GM23338 (cell line): ENCODE results near the gene SLC37A2. TPM values are rescaled to one million over a fixed set of nuclear protein-coding genes. Genes with fewer than 3 reads are reported as not detected.

Experiments
- ATAC-seq: fragments of 200-7000 bp; cut with Tn5 transposase; 3 replicates; pipeline ENCODE4 v1.9.1; 2020
- DNase-seq: peaks from one replicate; pipeline ENCODE4 v3.0.0-alpha.2; 2015; ENCODE audit warnings: low spot score
- H2AFZ ChIP-seq: fragments of 200-600 bp; sonication (generic); 2 replicates; pipeline ENCODE4 v1.8.0; 2016; ENCODE audit warnings: antibody characterized with exemption, mild to moderate bottlenecking, moderate library complexity
- H3F3A ChIP-seq: fragments of 200-600 bp; sonication (generic); replicated peaks from 2 replicates; pipeline ENCODE4 v1.8.0; 2017; ENCODE audit warnings: antibody characterized with exemption, mixed run types, low read depth
- H3K27ac ChIP-seq: fragments of 200-600 bp; sonication (generic); 2 replicates; pipeline ENCODE4 v1.6.1; 2016; ENCODE audit warnings: low read depth
- H3K27me3 ChIP-seq: fragments of 200-600 bp; sonication (generic); 2 replicates; pipeline ENCODE4 v1.8.0; 2016; ENCODE audit warnings: mild to moderate bottlenecking, mixed run types, moderate library complexity; ENCODE audit not compliant: insufficient read depth
- H3K36me3 ChIP-seq: fragments of 200-600 bp; sonication (generic); 2 replicates; pipeline ENCODE4 v1.8.0; 2016; ENCODE audit warnings: mild to moderate bottlenecking; ENCODE audit not compliant: insufficient read depth
- H3K4me1 ChIP-seq: fragments of 200-600 bp; sonication (generic); 2 replicates; pipeline ENCODE4 v1.8.0; 2016; ENCODE audit warnings: mild to moderate bottlenecking, moderate library complexity; ENCODE audit not compliant: insufficient read depth
- H3K4me2 ChIP-seq: fragments of 200-600 bp; sonication (generic); 2 replicates; pipeline ENCODE4 v1.7.1; 2017; ENCODE audit warnings: mixed run types
- H3K4me3 ChIP-seq: fragments of 200-600 bp; sonication (generic); 2 replicates; pipeline ENCODE4 v1.6.1; 2016; ENCODE audit warnings: mixed run types
- H3K79me2 ChIP-seq: fragments of 200-600 bp; sonication (generic); replicated peaks from 2 replicates; pipeline ENCODE4 v1.8.0; 2017; ENCODE audit warnings: mild to moderate bottlenecking; ENCODE audit not compliant: insufficient read depth
- H3K9me2 ChIP-seq: fragments of 200-600 bp; sonication (generic); 2 replicates; pipeline ENCODE4 v1.8.0; 2017; ENCODE audit not compliant: insufficient read depth
- H4K20me1 ChIP-seq: fragments of 200-600 bp; sonication (generic); replicated peaks from 2 replicates; pipeline ENCODE4 v1.8.0; 2017; ENCODE audit warnings: mild to moderate bottlenecking; ENCODE audit not compliant: insufficient read depth
- H3K27ac Mint-ChIP-seq: 2 replicates; pipeline ENCODE4 v1.8.0; 2020; ENCODE audit warnings: inconsistent platforms, mild to moderate bottlenecking, moderate library complexity, mixed read lengths
- H3K27me3 Mint-ChIP-seq: 3 replicates; pipeline ENCODE4 v1.8.0; 2022; ENCODE audit warnings: low read depth, mild to moderate bottlenecking, moderate library complexity, mixed read lengths, inconsistent platforms; ENCODE audit not compliant: insufficient read depth, poor library complexity
- H3K36me3 Mint-ChIP-seq: 3 replicates; pipeline ENCODE4 v1.8.0; 2021; ENCODE audit warnings: low read depth, mild to moderate bottlenecking, inconsistent platforms, moderate library complexity, mixed read lengths
- H3K4me1 Mint-ChIP-seq: 3 replicates; pipeline ENCODE4 v1.8.0; 2020; ENCODE audit warnings: mild to moderate bottlenecking, inconsistent platforms, mixed read lengths
- H3K4me3 Mint-ChIP-seq: 3 replicates; pipeline ENCODE4 v1.8.0; 2021; ENCODE audit warnings: moderate library complexity, mild to moderate bottlenecking, inconsistent platforms, mixed read lengths
- H3K9me3 Mint-ChIP-seq: 3 replicates; pipeline ENCODE4 v1.8.0; 2020; ENCODE audit warnings: moderate library complexity, mild to moderate bottlenecking, inconsistent platforms, mixed read lengths
- STAT1 ChIP-seq: IDR thresholded peaks from one replicate; pipeline ENCODE4 v1.6.1; 2016; ENCODE audit warnings: antibody characterized with exemption; ENCODE audit not compliant: unreplicated experiment
- ZNF114 ChIP-seq: fragments of 250-450 bp; sonication (Bioruptor Pico); IDR thresholded peaks from 2 replicates; pipeline ENCODE4 v1.5.0; 2020; ENCODE audit warnings: mild to moderate bottlenecking, moderate library complexity
- polyA plus RNA-seq: library from polyadenylated mRNA; unstranded; fragments of >200 nt; fragmentation: Nextera tagmentation; extraction: Ambion mirVana; gene quantifications from 2 replicates; pipeline ENCODE4 v1.2.1, GENCODE V29; 2016
- total RNA-seq: library from RNA; depleted of rRNA; stranded (reverse); fragments of >200 nt; shearing (Covaris generic); gene quantifications from 2 replicates; pipeline ENCODE4 v1.2.3, GENCODE V29; 2014
- TF ChIP-seq, protein P1 (sequence below): IDR thresholded peaks from one replicate; pipeline ENCODE4 v1.6.1; 2018; ENCODE audit warnings: antibody characterized with exemption; ENCODE audit not compliant: unreplicated experiment
- TF ChIP-seq, protein P2 (sequence below), 2 experiments: fragments of 200-600 bp in 1 of 2; sonication (generic) in 1 of 2; conservative IDR thresholded peaks; 2 replicates each; pipeline versions ENCODE4 v1.5.1 to v1.6.1; 2016 to 2017; ENCODE audit warnings: antibody characterized with exemption in 2 of 2, low read depth in 2 of 2, mild to moderate bottlenecking in 2 of 2, moderate library complexity in 1 of 2

The SLC37A2 gene
- total and polyA plus RNA-seq, 2 experiments from 2014 or later = 0.40 to 1.6 TPM

DNA sequence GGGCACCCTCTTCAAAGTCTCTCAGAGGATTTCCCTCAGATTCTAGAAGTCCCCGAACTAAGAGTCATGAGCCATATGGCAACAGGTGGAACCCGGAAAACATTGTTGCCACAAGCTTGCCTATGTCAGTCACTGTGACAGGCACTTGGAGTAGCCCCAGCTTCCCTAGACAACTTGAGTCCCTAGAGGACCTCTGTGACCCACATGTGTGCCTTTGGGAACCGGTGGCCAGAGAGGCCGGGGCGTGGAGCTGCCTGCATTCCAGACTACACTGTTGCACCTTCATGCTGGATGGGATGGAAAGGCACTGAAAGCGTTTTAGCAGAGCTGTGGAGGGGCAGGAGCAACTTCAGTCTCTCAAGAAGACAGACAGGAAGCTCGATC, 12.1 kb downstream of the SLC37A2 start (continued):
- TF ChIP-seq, protein P1, sequence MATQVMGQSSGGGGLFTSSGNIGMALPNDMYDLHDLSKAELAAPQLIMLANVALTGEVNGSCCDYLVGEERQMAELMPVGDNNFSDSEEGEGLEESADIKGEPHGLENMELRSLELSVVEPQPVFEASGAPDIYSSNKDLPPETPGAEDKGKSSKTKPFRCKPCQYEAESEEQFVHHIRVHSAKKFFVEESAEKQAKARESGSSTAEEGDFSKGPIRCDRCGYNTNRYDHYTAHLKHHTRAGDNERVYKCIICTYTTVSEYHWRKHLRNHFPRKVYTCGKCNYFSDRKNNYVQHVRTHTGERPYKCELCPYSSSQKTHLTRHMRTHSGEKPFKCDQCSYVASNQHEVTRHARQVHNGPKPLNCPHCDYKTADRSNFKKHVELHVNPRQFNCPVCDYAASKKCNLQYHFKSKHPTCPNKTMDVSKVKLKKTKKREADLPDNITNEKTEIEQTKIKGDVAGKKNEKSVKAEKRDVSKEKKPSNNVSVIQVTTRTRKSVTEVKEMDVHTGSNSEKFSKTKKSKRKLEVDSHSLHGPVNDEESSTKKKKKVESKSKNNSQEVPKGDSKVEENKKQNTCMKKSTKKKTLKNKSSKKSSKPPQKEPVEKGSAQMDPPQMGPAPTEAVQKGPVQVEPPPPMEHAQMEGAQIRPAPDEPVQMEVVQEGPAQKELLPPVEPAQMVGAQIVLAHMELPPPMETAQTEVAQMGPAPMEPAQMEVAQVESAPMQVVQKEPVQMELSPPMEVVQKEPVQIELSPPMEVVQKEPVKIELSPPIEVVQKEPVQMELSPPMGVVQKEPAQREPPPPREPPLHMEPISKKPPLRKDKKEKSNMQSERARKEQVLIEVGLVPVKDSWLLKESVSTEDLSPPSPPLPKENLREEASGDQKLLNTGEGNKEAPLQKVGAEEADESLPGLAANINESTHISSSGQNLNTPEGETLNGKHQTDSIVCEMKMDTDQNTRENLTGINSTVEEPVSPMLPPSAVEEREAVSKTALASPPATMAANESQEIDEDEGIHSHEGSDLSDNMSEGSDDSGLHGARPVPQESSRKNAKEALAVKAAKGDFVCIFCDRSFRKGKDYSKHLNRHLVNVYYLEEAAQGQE = no peak
- TF ChIP-seq STAT1 (no peak), ZNF114 (CRISPR knock-in tag) (no peak)
- TF ChIP-seq, protein P2, sequence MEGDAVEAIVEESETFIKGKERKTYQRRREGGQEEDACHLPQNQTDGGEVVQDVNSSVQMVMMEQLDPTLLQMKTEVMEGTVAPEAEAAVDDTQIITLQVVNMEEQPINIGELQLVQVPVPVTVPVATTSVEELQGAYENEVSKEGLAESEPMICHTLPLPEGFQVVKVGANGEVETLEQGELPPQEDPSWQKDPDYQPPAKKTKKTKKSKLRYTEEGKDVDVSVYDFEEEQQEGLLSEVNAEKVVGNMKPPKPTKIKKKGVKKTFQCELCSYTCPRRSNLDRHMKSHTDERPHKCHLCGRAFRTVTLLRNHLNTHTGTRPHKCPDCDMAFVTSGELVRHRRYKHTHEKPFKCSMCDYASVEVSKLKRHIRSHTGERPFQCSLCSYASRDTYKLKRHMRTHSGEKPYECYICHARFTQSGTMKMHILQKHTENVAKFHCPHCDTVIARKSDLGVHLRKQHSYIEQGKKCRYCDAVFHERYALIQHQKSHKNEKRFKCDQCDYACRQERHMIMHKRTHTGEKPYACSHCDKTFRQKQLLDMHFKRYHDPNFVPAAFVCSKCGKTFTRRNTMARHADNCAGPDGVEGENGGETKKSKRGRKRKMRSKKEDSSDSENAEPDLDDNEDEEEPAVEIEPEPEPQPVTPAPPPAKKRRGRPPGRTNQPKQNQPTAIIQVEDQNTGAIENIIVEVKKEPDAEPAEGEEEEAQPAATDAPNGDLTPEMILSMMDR (conservative IDR thresholded peaks at IDR 0.05; ENCODE audit: low read depth in 2 of 2) = no peak

DNA sequence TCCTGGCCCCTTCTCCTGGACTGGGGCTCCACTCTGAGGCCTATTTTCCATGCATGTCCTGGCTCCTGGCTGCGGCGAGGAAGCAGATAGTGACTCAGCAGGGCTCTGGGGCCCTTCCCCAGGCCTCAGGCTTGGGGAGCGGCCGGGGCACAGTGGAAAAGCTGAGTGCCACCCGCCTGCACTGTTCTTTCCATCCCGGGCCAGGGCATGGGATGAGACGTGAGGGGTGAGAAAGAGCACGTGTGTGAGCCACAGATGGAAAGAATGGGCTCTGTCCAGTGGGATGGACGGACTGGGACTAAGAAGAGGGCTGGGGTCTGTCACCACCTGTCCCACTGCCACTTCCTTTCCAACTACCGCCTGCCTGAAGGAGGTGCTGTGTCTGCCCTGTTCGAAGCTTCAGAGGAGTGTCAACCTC, 12.8 kb downstream of the SLC37A2 start:
- H3K79me2 ChIP-seq = no peaks in the 10 kb centered on the region
- no peak overlapping the region for H3K4me3 Mint-ChIP-seq
- TF ChIP-seq, protein P2 (conservative IDR thresholded peaks at IDR 0.05; ENCODE audit: low read depth in 2 of 2) = peak; percentile 16 to 58; a peak in 2 of 4 replicates
- no peak for TF ChIP-seq STAT1
- no peak overlapping the region for H3K4me2 ChIP-seq
- H3K9me2 ChIP-seq = no peaks in the 10 kb centered on the region
- no peaks in the 10 kb centered on the region for H4K20me1 ChIP-seq
- H3K4me1 ChIP-seq = no peaks in the 10 kb centered on the region
- no peak overlapping the region for H3K27ac Mint-ChIP-seq
- no peak for DNase-seq
- ATAC-seq = peak; percentile 49
- H2AFZ ChIP-seq = no peak overlapping the region
- H3K36me3 ChIP-seq = no peaks in the 10 kb centered on the region
- no peaks in the 10 kb centered on the region for H3F3A ChIP-seq
- H3K36me3 Mint-ChIP-seq = no peaks in the 10 kb centered on the region
- no peak overlapping the region for H3K27ac ChIP-seq
- peaks cover 18% of the 10 kb centered on the region for H3K27me3 Mint-ChIP-seq
- H3K27me3 ChIP-seq = no peaks in the 10 kb centered on the region
- H3K4me1 Mint-ChIP-seq = peaks cover 9% of the 10 kb centered on the region
- H3K9me3 Mint-ChIP-seq = no peaks in the 10 kb centered on the region; the same call in 2 of the 3 replicates
- H3K4me3 ChIP-seq = no peak overlapping the region
